Measurements from ENCODE around the gene SCUBE1.
A peak's percentile ranks its signal among the peaks of the same experiment; 100 is the strongest.

Gene SCUBE1

GRCh38 chr22:43172191-43172590 is 171.0 kb downstream of the SCUBE1 start:
- H3K4me3 ChIP-seq (replicated peaks; ENCODE audit: low read depth, low read length), result no peak overlapping the region
- no peak for DNase-seq (ENCODE audit: low read depth)
- no peak for TF ChIP-seq CTCF (IDR thresholded peaks at IDR 0.05; ENCODE audit: low read length, missing control alignments)

- TF ChIP-seq CTCF (IDR thresholded peaks at IDR 0.05; ENCODE audit: low read length, missing control alignments), result no peak
- H3K4me3 ChIP-seq (replicated peaks; ENCODE audit: low read depth, low read length), result no peak overlapping the region
- no peak for DNase-seq (ENCODE audit: low read depth)
These were observed 171.6 kb downstream of the SCUBE1 start for GRCh38 chr22:43171607-43172006.

GRCh38 chr22:43171019-43171491 is 172.1 kb downstream of the SCUBE1 start:
- TF ChIP-seq CTCF (IDR thresholded peaks at IDR 0.05; ENCODE audit: low read length, missing control alignments), result no peak
- DNase-seq (ENCODE audit: low read depth), result no peak
- no peak overlapping the region for H3K4me3 ChIP-seq (replicated peaks; ENCODE audit: low read depth, low read length)

GRCh38 chr22:43170131-43170480 is 173.1 kb downstream of the SCUBE1 start:
- no peak for DNase-seq (ENCODE audit: low read depth)
- H3K4me3 ChIP-seq (replicated peaks; ENCODE audit: low read depth, low read length), result no peak overlapping the region
- no peak for TF ChIP-seq CTCF (IDR thresholded peaks at IDR 0.05; ENCODE audit: low read length, missing control alignments)

GRCh38 chr22:43169310-43170130 is 173.7 kb downstream of the SCUBE1 start:
- DNase-seq (ENCODE audit: low read depth), result no peak

GRCh38 chr22:43168471-43169309 is 174.5 kb downstream of the SCUBE1 start:
- no peak for TF ChIP-seq CTCF (IDR thresholded peaks at IDR 0.05; ENCODE audit: low read length, missing control alignments)
- no peak overlapping the region for H3K4me3 ChIP-seq (replicated peaks; ENCODE audit: low read depth, low read length)
- DNase-seq (ENCODE audit: low read depth), result peak; percentile 65

More at GRCh38 chr22:43169310-43170130, 173.7 kb downstream of the SCUBE1 start:
- no peak overlapping the region for H3K4me3 ChIP-seq (replicated peaks; ENCODE audit: low read depth, low read length)
- TF ChIP-seq CTCF (IDR thresholded peaks at IDR 0.05; ENCODE audit: low read length, missing control alignments), result no peak

All from fibroblast of pulmonary artery (primary cell).